GM18907 (cell line): ENCODE measurements around the gene LSAMP.
A peak's percentile ranks its signal among the peaks of the same experiment; 100 is the strongest.
"Not testable (repeated sequence)": the region's sequence is repeated elsewhere in the genome, so short reads cannot be mapped to it uniquely, and the experiment has no call there.

Source experiments
- ATAC-seq: cut with Tn5 transposase; IDR thresholded peaks from one replicate; pipeline ENCODE4 v1.9.1; 2021; ENCODE audit warnings: mild to moderate bottlenecking, moderate library complexity; ENCODE audit not compliant: unreplicated experiment

Gene LSAMP

DNA sequence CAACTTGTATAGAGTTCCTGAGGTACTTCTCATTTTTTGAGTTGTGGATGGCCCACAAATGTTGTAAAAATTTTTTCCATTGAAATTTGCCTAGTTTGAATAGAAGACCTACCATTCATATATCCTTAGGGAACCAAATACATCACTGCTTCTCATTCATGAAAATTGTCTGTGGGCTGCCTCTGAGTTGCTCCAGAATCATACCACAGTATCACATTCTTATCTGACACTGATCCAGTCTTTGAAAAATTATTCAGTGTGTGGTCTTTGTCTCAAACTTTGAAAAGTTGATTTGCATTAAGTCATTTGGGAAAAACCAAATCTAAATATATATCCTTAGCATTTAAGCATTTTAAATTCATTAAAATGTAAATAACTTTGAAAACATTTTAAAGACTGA is 321.1 kb downstream of the LSAMP start:
- no peak for ATAC-seq

DNA sequence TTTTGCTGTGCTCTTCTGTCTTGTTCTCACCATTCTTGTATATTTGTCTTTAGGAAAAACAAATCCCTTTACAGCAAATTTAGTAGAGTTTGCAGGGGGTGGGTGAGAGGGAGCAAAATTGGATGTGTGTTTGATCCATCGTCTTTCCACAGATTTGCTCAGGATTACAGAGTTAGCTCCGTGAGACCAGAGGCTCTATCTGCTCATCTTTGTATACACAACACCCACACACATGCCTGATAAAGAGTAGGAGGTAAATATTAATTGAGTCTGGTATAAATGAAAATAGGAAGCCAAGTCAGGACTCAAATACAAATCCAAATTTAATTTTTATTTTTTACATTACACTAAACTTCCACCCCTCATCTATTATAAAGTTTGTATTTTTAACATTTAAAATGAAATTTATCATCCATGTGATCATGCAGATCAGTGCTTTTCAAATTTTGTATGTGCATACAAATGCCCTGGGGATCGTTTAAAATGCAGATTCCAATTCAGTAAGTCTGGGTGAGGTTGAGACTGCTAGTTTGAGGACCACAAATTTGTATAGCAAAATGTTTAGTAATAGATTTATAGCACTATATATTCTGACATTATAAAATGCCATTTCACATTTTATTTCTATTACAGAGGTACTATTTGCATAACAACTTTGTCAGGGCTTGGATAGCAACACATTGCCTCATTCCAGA is 326.7 kb downstream of the LSAMP start:
- ATAC-seq, result no peak

DNA sequence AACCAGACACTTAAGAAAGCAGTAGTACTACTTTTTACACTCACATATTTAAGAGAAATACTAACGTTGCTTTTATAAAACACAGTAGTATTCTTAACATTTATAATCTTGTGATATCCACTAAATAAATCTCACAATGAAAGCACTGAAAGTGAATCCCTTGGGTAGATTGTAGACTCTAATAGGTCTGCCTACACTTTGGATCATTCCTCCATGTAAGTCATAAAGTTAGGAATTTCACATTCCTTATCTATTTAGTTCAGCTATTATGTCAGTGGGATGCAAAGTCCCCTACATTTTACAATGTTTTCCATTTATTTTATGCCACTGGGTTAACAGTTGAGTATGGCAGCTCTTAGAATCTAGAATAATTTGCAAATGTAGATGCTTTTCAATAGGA is 330.7 kb downstream of the LSAMP start:
- ATAC-seq, result no peak

DNA sequence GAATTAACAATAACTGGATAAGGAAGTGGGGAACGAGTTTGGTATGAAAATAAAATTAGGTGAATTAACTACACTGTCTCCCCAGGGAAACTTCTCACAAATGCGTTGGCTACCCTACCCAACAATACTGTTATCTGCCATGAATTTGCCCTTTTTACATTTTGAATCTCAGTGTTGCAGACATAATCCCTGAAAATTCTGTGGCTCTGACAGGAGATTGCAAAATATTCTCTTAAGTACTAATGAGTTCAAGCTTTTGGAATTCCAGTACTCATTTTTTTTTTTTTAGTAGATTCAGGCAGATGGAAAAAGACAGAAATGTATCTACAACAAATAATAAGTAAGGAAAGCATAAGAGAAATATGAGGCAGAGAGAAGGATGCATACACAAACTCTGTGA is 332.6 kb downstream of the LSAMP start:
- no peak for ATAC-seq

DNA sequence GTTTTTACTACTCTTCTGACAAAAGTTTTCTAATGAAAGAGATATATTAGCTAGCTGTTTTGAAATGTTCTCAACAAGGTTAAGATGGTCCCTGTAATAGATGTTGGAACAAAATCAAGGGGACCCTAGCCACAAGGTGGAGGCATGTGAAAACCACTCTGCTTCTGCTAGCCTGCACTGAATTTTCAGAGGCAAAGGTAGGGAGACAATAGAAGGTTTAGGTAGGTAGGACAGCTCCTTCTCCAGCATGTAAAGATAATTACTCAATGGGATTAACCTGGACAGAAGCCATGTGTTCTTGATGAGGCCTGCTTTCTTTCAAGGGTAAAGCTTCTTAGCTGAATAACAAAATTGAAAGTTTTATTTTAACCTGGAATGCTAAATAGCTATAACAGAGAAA is 333.5 kb downstream of the LSAMP start:
- ATAC-seq, result no peak

DNA sequence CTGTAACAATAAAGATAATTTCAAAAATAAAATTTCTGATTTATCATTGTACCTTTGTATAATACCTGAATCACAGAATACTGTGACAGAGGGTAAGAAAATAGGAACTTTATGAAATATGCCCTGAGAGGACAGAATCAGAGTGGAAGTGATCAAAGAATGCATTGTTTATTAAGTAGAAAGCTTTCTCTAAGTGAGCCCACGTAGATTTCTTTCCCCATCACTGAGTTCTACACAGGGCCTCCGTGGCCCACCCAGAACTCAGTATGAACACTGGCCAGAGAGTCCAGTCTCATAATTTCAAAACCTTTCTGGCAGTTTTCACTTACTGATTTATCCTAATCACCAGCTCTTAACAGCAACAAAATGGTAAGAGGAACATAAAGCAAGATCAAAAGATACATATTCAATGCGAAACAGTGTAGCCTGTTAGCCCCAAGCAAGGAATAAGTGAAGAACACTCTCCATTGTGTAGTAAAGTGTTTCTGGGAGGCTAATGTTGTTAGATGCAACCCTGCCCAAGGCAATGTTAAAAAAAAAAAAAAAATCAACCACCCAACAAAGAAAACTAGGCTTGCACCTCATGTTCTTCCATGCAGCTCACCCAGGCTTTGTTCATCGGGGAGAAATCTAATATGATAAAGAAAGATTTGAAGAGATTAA is 341.3 kb downstream of the LSAMP start:
- ATAC-seq, result no peak

DNA sequence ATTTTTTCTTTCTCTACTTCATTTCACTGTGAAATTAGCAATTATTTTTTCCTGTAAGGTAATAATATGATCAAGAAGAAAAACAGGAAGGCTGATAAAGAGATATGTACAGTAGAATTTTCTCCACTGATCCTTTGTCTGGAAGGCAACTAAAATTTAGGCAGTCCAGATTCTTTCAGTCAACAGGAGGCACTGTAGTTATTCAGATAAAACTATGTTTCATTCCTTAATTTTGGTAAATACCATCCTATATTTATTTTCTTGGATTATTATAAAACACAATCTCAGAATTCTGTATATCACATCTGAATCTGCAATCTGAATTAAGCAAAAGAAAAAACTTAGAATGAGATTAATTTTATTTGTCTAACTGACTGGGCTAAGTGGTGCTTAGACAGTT is 343.2 kb downstream of the LSAMP start:
- no peak for ATAC-seq

DNA sequence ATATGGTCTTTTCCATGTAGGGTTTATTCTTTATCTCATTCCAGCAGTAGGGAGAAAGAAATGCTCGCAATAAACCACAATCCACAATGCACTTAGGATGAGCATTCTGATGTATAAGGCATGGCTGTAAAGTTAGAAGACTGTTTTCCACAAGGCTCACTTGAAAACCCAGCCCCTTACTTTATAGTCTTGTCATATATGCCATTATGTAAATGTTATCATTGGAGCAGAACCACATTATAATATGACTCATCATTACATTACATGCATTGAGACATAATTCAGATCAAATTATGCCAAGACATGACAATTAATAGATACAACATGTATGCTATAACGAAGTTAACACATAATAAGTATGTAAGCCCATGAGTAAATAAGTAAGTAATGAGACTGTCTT is 348.1 kb downstream of the LSAMP start:
- ATAC-seq, result no peak

DNA sequence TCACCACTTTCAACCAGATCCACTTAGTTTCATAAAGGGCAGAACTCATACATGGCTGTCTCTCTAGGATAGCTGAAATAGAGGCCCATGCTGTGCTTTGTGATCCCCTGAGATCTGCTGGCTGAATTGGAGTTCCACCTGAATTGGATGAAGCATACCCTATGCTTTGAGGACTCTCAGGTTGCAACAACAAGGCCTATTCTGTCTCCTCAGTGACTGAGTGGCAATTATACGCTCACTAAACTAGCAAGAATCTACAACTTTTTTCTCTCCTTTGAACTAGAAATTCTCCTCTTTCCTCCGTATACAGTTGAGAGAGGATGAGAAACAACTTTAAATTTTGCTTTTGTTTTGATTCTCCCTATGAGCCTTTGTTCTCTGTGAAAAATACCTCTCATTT is 348.7 kb downstream of the LSAMP start:
- no peak for ATAC-seq

DNA sequence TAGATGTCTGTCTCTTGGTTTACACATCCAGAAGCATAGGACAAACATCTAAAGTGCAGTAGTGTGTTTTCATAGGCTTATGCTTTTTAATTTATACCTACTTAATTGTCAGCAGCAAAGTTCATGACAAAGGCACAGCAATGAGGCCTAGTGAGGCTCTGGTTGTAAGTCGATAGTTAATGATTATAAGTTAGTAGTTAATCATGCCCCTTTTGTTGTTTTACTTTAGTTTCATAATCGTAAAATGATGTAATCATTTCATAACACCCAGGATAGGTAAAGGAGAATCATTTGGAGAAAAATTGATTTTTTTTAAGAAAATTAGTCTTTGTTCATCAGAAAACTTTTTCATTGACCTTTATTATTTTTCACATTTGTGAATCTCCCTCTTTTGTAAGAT is 351.9 kb downstream of the LSAMP start:
- ATAC-seq, result peak; percentile 42

DNA sequence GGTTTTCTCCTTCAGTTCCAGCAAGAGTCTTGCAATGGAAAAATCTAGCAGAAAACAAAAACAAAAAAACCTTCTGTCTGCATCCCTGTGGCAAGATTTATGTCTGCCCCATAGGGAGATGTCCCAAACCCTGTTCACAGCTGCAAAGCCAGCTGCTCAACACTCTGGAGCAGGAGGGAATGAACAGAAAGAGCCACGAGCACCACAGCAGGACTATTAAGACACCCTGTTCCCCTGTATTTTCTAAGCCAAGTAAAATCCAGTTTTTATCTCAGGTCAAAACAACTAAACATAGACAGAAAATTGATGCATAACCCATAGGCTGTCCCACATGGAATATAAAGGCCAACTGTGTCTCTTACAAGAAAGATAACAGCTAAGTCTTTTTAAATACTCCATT is 357.9 kb downstream of the LSAMP start:
- no peak for ATAC-seq

DNA sequence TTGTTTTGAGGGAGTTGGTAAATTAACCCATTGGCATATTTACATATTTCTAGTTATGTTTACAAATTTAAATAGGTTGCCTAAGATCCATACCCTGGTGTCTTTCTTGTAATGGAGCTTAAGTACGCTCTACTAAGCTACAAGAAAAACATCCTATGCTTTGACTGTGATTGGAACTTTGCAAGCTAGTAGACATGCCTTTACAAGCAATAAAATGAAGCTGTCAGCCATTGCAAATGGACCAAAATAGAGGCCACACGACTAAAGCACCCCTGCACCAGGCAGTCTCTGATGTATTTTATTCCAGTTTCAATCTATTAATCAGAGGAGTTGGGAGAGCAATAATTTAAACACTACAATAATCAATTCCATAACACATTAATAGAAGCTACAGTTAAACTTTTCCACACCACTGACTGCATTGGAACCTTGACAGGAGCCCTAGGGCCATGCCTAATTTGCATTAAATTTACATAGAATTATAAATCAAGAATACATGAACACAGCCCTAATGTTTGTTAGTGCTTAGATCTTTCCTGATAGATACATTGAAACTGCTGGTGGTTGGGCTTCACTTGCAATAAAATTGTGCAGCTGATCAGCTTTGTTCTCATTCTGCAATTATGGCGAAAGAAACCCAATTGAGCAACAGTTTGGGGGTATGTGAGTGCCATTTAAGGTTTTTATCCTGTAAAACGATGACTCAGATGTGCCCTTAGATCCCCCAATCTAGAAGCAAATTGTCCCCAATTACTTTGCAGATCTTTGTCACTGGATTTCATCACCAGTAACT is 360.1 kb downstream of the LSAMP start:
- ATAC-seq, result no peak

DNA sequence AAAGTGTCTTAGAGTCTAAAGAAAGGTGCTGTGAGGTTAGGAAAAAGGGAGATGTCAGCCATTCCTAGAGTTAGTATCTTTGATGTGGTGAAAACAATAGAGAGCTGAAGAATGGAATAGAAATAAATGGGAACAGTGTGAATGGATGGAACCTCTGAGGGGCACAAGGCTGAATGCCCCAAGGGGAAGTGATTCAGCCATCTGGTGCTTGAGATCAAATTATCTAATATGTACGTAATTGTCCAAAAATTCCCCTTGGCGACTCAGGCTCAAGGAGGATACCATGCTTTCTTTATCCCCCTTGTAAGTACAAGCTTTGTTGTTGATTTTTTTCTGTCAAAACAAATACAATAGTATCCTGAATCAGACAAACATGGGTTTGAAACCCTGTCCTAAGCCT is 361.6 kb downstream of the LSAMP start:
- no peak for ATAC-seq

DNA sequence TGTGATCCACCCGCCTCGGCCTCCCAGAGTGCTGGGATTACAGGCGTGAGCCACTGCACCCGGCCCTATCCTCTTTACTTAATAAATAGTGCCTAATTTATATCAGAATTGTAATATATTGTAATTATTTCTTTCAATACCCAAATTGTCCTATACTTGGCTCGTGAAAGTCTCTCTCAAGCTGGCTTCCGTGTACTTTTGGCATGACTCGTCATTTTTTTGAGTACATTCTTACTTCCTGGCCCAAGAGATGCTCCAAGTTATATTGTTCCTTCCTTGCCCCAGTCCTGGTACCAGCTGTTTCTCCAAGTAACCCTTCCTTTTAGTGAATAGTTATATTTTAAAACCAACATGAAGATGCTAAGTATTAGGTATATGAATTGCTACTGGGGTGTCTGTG is 366.7 kb downstream of the LSAMP start:
- no peak for ATAC-seq

DNA sequence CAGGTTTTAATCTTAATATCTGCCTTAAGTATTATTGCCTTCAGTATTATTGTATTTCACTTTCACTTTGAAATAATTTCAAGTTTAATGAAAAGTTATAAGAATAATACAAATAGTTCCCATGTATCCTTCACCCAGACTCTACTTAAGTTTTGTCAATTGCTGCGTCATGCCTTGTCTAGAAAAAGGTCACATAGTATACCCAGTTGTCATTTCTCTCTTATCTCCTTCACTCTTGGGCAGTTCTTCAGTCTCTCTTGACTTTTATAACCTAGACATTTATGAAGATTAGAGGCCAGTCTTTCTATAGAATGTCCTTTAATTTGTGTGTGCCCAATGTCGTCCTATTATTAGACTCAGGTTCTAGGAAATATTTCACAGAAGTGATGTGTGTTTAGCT is 367.7 kb downstream of the LSAMP start:
- no peak for ATAC-seq

DNA sequence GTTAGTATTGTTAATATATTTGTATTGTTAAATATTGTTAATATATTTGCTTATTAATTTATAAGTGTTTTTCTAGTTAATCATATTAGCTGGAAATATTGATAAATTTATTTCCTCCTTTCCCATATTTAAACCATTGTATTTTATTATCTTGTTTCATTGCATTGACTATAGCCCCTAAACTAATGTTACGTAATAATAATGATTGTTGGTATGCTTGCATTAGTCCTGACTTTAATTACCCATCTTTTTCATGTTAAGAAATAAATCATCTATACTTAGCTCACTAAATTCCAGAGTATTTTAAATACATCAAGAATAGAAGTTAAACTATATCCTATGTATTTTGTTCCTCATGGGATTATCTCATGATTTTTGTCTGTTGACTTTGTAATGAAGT is 368.2 kb downstream of the LSAMP start:
- ATAC-seq, result no peak

DNA sequence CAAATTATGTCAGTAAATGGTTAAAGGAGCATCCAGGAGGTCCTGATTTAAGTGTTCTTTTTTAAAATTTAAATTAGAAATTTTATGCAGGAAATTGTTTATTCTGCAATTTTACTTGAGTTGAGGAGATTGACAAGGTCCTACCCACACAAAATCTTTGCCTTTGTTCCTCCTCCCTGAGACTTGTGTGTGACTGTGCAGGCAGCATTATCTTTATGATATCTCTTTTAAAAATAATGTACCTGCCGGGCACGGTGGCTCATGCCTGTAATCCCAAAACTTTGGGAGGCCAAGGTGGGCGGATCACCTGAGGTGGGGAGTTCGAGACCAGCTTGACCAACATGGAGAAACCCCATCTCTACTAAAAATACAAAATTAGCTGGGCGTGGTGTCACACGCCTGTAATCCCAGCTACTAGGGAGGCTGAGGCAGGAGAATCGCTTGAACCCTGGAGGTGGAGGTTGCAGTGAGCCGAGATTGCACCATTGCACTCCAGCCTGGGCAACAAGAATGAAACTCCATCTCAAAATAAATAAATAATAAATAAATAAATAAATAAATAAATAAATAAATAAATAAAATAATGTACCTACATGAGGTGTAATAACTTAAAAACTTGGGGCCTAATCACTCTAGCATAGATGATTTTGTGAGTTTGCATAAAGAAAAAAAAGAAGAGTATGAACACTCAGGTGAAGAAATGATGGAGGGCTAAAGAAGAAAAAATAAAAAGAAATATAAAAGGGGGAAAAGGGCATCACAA is 374.6 kb downstream of the LSAMP start:
- not testable (repeated sequence) for ATAC-seq

DNA sequence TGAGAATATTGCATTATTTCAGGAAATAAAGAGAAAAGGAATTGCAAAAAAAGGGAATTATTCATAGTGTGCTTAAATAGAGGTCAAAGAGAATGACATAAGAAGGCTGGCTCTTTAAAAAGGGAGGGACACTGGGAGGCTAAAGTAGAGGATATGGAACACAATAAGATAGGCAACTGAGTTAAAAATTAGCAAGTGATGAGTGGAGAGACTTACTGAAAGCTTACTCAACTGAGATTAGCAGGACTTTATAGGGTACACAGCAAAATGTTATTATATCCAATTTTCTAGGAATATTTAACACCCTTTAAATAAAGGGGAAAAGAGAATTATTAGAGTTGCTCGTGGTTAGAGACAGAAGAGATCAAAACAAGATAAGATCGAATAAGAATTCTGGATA is 375.2 kb downstream of the LSAMP start:
- no peak for ATAC-seq

DNA sequence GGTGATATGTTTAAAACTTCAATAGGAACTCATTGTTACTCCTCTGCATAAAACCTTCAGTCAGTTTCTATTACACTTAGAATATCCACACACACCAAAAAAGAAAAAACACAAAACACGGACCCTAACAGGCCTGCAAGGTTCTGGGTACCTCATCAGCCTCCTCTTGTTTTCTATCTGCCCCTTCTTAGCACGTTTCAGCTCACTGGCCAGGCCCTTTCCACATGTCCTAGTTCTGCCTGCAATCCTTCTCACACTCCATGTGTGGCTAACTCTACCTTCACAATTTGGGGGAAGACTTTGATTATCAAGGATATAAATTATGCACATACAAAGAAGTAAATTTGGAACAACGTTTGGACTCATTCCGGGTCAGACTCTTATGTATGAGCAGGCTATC is 376.3 kb downstream of the LSAMP start:
- ATAC-seq, result no peak

DNA sequence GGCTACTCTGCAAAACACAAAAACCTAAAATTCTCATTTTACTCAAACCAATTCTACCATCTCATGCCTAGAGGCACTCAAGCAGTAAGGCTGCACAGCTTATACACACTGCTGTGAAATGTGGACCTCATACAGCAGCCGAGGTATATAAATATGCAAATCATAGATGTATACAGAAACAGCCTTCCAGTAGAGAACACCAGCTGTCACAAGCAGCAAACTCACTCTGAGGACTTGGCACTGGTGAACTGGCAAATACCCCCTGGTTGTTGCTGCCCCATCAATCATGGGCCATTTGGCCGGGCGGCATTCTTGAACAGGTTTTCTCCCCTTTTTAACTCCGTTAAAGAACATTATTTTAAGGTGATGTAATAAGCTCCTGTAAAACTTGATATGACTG is 378.0 kb downstream of the LSAMP start:
- ATAC-seq, result peak; percentile 67

DNA sequence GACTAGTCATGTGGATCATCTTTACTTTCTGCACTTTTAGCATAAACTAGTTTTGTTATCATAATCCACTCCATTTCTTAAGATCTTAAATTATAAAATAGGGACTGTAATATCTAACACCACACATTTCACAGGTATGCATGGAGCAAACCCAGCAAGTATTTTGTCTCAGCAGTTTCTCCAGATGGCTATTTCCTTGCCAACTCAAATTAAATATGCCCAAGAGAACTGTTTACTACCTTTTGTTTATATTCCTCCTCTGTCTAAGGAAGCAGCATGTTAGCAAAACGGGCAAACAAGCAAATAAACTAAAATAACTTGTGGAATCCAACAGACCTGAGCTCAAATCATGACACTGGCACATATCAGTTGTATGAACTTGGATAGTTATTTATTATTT is 379.8 kb downstream of the LSAMP start:
- ATAC-seq, result no peak
